Neural progenitor cell (in vitro differentiated cells): Measurements from ENCODE around the gene MTMR12. TPM values are rescaled to one million over a fixed set of nuclear protein-coding genes. Genes with fewer than 3 reads are reported as not detected.
"Not testable (repeated sequence)": the region's sequence is repeated elsewhere in the genome, so short reads cannot be mapped to it uniquely, and the experiment has no call there.

Experiments
- DNase-seq: peaks from one replicate; pipeline ENCODE4 v3.0.0-alpha.2; 2016; ENCODE audit warnings: low spot score
- H2AFZ ChIP-seq: fragments of 200-600 bp; sonication (generic); replicated peaks from 2 replicates; pipeline ENCODE4 v1.6.1; 2016; ENCODE audit warnings: antibody characterized with exemption
- H3F3A ChIP-seq: fragments of 200-600 bp; sonication (generic); 2 replicates; pipeline ENCODE4 v1.6.1; 2016; ENCODE audit warnings: antibody characterized with exemption, low read depth
- H3K27ac ChIP-seq: fragments of 200-600 bp; sonication (generic); 2 replicates; pipeline ENCODE4 v1.5.1; 2016; ENCODE audit warnings: mild to moderate bottlenecking
- H3K27me3 ChIP-seq: fragments of 200-600 bp; sonication (generic); 2 replicates; pipeline ENCODE4 v1.6.1; 2016; ENCODE audit warnings: mild to moderate bottlenecking, moderate library complexity
- H3K36me3 ChIP-seq: fragments of 200-600 bp; sonication (generic); 2 replicates; pipeline ENCODE4 v1.5.1; 2016
- H3K4me1 ChIP-seq: fragments of 200-600 bp; sonication (generic); 2 replicates; pipeline ENCODE4 v1.6.1; 2016; ENCODE audit warnings: mixed run types
- H3K4me2 ChIP-seq: fragments of 200-600 bp; sonication (generic); 2 replicates; pipeline ENCODE4 v1.6.1; 2016
- H3K4me3 ChIP-seq: fragments of 200-600 bp; sonication (generic); 2 replicates; pipeline ENCODE4 v1.5.1; 2016
- H3K79me2 ChIP-seq: fragments of 200-600 bp; sonication (generic); 2 replicates; pipeline ENCODE4 v1.6.1; 2016; ENCODE audit warnings: low read depth
- H3K9ac ChIP-seq: fragments of 200-600 bp; sonication (generic); 2 replicates; pipeline ENCODE4 v1.6.1; 2016
- H3K9me3 ChIP-seq: fragments of 200-600 bp; sonication (generic); 2 replicates; pipeline ENCODE4 v1.5.1; 2016; ENCODE audit warnings: low read depth
- H4K20me1 ChIP-seq: fragments of 200-600 bp; sonication (generic); 2 replicates; pipeline ENCODE4 v1.6.1; 2016; ENCODE audit warnings: low read depth
- H3K27ac Mint-ChIP-seq: 3 replicates; pipeline ENCODE4 v1.8.0; 2021; ENCODE audit warnings: mixed read lengths
- H3K27me3 Mint-ChIP-seq: 2 replicates; pipeline ENCODE4 v1.8.0; 2022; ENCODE audit warnings: low read depth, mild to moderate bottlenecking, inconsistent platforms, moderate library complexity, mixed read lengths; ENCODE audit not compliant: insufficient read depth
- H3K36me3 Mint-ChIP-seq: 3 replicates; pipeline ENCODE4 v1.8.0; 2021; ENCODE audit warnings: mixed read lengths
- H3K4me1 Mint-ChIP-seq: 3 replicates; pipeline ENCODE4 v1.8.0; 2021; ENCODE audit warnings: mixed read lengths
- H3K4me3 Mint-ChIP-seq: 3 replicates; pipeline ENCODE4 v1.8.0; 2021; ENCODE audit warnings: mild to moderate bottlenecking, moderate library complexity, mixed read lengths
- H3K9me3 Mint-ChIP-seq: 3 replicates; pipeline ENCODE4 v1.8.0; 2020; ENCODE audit warnings: mixed read lengths
- EZH2 ChIP-seq: fragments of 200-600 bp; sonication (generic); IDR thresholded peaks from 2 replicates; pipeline ENCODE4 v1.6.1; 2017; ENCODE audit warnings: antibody characterized with exemption, mild to moderate bottlenecking, moderate library complexity
- EZH2phosphoT487 ChIP-seq: fragments of 200-600 bp; sonication (generic); IDR thresholded peaks from 2 replicates; pipeline ENCODE4 v1.6.1; 2017; ENCODE audit warnings: antibody characterized with exemption
- total RNA-seq: library from RNA; depleted of rRNA; stranded (reverse); fragments of >200 nt; gene quantifications from 2 replicates; pipeline ENCODE4 v1.2.3, GENCODE V29; 2015; ENCODE audit warnings: low replicate concordance
- TF ChIP-seq, protein P1 (sequence below): fragments of 200-600 bp; sonication (generic); IDR thresholded peaks from 2 replicates; pipeline ENCODE4 v1.5.1; 2017; ENCODE audit warnings: antibody characterized with exemption, mild to moderate bottlenecking

The MTMR12 gene
- total RNA-seq, 1 donor from 2014 or later = 22.0 TPM

DNA sequence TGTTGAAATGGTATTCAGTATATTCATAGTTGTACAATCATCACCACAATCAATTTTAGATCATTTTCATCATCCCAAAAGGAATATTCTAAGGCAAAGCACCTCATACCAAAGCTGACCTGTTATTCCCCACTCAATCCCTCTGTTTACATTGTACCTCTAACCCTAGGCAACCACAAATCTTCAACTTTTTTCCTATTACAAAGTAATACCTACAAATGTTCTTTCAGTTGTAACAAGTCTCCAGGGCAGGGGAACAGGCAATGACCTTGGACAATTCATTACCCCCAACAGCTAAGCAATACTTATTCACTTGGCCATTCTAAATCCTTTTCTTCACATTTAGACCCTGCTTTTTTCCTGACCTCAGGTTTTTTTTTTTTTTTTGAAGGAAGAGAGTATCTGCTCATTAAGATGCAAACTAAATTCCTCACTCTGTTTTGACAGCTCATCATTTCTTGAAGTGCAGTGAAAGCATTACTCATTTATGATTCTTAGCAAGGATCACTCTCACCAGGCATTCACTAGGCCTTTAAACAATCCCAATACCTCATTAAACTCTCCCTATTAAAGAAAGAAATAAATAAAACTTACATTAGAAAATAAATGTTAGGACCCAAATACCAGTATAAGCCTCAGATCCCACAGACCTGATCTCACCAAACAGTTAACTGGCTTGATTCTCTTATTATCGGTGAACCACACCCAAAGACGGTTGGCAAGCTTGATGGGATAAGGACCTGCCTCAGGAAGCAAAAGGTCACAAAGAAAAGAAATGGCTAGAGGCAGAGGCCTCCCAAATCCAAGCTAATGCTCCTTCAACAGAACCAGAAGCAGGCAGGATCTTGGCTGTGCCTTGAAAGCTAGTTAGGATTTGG, 15.3 kb downstream of the MTMR12 start:
- peaks cover 22% of the 10 kb centered on the region for H4K20me1 ChIP-seq
- peaks cover 17% of the 10 kb centered on the region for H3K4me1 Mint-ChIP-seq
- no peak overlapping the region for H3K27ac ChIP-seq
- H3K9ac ChIP-seq = no peak overlapping the region
- no peaks in the 10 kb centered on the region for H3K36me3 ChIP-seq
- no peak overlapping the region for H3K4me3 Mint-ChIP-seq
- H3K4me1 ChIP-seq = peaks cover 6% of the 10 kb centered on the region
- no peak overlapping the region for H3K4me2 ChIP-seq
- no peak overlapping the region for H3K27ac Mint-ChIP-seq
- no peak for DNase-seq
- H3K9me3 Mint-ChIP-seq = no peaks in the 10 kb centered on the region
- peaks cover 26% of the 10 kb centered on the region for H3K36me3 Mint-ChIP-seq
- no peaks in the 10 kb centered on the region for H3K9me3 ChIP-seq
- H3F3A ChIP-seq = no peaks in the 10 kb centered on the region
- H3K27me3 Mint-ChIP-seq = peaks cover 2% of the 10 kb centered on the region
- TF ChIP-seq, protein P1, sequence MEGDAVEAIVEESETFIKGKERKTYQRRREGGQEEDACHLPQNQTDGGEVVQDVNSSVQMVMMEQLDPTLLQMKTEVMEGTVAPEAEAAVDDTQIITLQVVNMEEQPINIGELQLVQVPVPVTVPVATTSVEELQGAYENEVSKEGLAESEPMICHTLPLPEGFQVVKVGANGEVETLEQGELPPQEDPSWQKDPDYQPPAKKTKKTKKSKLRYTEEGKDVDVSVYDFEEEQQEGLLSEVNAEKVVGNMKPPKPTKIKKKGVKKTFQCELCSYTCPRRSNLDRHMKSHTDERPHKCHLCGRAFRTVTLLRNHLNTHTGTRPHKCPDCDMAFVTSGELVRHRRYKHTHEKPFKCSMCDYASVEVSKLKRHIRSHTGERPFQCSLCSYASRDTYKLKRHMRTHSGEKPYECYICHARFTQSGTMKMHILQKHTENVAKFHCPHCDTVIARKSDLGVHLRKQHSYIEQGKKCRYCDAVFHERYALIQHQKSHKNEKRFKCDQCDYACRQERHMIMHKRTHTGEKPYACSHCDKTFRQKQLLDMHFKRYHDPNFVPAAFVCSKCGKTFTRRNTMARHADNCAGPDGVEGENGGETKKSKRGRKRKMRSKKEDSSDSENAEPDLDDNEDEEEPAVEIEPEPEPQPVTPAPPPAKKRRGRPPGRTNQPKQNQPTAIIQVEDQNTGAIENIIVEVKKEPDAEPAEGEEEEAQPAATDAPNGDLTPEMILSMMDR = no peak
- TF ChIP-seq EZH2phosphoT487 (no peak), EZH2 (no peak)
- no peaks in the 10 kb centered on the region for H3K27me3 ChIP-seq
- H3K79me2 ChIP-seq = peaks cover 90% of the 10 kb centered on the region
- H3K4me3 ChIP-seq = no peak overlapping the region
- no peak overlapping the region for H2AFZ ChIP-seq

DNA sequence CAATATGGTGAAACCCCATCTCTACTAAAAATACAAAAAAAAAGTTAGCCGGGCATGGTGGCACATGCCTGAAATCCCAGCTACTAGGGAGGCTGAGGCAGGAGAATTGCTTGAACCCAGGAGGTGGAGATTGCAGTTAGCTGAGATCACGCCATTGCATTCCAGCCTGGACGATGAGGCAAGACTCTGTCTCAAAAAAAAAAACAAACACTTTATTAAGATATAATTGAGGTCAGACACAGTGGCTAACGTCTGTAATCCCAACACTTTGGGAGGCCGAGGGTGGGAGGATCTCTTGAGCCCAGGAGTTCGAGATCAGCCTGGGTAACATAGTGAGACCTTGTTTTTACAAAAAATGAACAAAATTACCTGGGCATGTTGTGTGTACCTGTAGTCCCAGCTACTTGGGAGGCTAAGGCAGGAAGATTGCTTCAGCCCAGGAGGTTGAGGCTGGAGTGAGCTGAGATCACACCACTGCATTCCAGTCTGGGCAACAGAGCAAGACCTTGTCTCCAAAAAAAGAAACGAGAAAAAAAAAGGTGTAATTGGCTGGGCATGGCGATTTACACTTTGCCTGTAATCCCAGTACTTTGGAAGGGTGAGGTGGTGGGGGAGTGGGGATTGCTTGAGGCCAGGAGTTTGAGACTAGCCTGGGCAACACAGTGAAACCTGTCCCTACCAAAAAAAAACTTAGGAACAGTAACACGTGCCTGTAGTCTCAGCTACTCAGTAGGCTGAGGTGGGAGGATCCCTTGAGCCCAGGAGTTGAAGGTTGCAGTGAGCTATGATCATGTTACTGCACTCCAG, 16.6 kb downstream of the MTMR12 start:
- not testable (repeated sequence) for H3K9me3 ChIP-seq, DNase-seq, H3K4me3 Mint-ChIP-seq, H3K9me3 Mint-ChIP-seq, H2AFZ ChIP-seq, H3K4me1 ChIP-seq, H3K27ac ChIP-seq, H3F3A ChIP-seq, H3K9ac ChIP-seq, H3K36me3 ChIP-seq, H3K27ac Mint-ChIP-seq, H3K4me3 ChIP-seq, H3K27me3 ChIP-seq, H3K4me2 ChIP-seq, H3K27me3 Mint-ChIP-seq
- Mint-ChIP-seq H3K36me3 (peaks cover 35% of the 10 kb centered on the region), H3K4me1 (peaks cover 17% of the 10 kb centered on the region)
- Histone ChIP-seq H4K20me1 (peaks cover 20% of the 10 kb centered on the region), H3K79me2 (peaks cover 85% of the 10 kb centered on the region)

DNA sequence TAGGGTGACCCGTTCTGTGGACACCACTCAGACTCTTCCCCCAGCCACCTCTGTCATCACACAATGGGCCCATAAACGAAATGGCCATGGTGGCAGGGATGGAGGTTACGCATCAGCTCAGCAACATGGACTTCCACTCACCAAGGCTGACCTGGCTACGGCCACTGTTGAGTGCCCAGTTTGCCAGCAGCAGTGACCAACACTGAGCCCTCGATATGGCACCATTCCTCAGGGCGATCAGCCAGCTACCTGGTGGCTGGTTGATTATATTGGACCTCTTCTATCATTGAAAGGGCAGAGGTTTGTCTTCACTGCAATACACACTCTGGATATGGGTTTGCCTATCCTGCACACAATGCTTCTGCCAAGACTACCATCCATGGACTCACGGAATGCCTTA, 21.1 kb downstream of the MTMR12 start:
- TF ChIP-seq, protein P1 = no peak
- TF ChIP-seq EZH2 = no peak
- no peak for TF ChIP-seq EZH2phosphoT487
- H3K9me3 ChIP-seq = no peaks in the 10 kb centered on the region
- H3K4me1 ChIP-seq = peaks cover 12% of the 10 kb centered on the region
- H3K27ac ChIP-seq = no peak overlapping the region
- no peak overlapping the region for H3K4me3 ChIP-seq
- H3K4me2 ChIP-seq = no peak overlapping the region
- no peak for DNase-seq
- no peaks in the 10 kb centered on the region for H3K36me3 ChIP-seq
- H3F3A ChIP-seq = peaks cover 9% of the 10 kb centered on the region
- H3K9ac ChIP-seq = no peak overlapping the region
- H2AFZ ChIP-seq = no peak overlapping the region
- Mint-ChIP-seq H3K27me3 (peaks cover 2% of the 10 kb centered on the region), H3K4me3 (no peak overlapping the region), H3K27ac (no peak overlapping the region), H3K4me1 (no peaks in the 10 kb centered on the region), H3K36me3 (peaks cover 44% of the 10 kb centered on the region), H3K9me3 (peaks cover 21% of the 10 kb centered on the region)
- H3K27me3 ChIP-seq = no peaks in the 10 kb centered on the region
- H4K20me1 ChIP-seq = no peaks in the 10 kb centered on the region
- peaks cover 85% of the 10 kb centered on the region for H3K79me2 ChIP-seq
